GM19438 (cell line): ENCODE measurements around the gene EXOSC7.
"Not testable (repeated sequence)": the region's sequence is repeated elsewhere in the genome, so short reads cannot be mapped to it uniquely, and the experiment has no call there.

Experiments used
- ATAC-seq: cut with Tn5 transposase; IDR thresholded peaks from one replicate; pipeline ENCODE4 v1.9.1; 2021; ENCODE audit warnings: low read depth; ENCODE audit not compliant: unreplicated experiment

Gene EXOSC7

GRCh38 chr3:44961888-44962287 is 14.2 kb upstream of the EXOSC7 start:
- ATAC-seq: no peak

- ATAC-seq: no peak
These were observed 13.2 kb upstream of the EXOSC7 start for GRCh38 chr3:44962621-44963393.

- no peak for ATAC-seq
These were observed 12.3 kb upstream of the EXOSC7 start for GRCh38 chr3:44963571-44964325.

GRCh38 chr3:44965165-44965564 is 10.9 kb upstream of the EXOSC7 start:
- no peak for ATAC-seq

- no peak for ATAC-seq
These were observed 9.2 kb upstream of the EXOSC7 start for GRCh38 chr3:44966795-44967278.

GRCh38 chr3:44968447-44968858 is 7.6 kb upstream of the EXOSC7 start:
- ATAC-seq: no peak

- ATAC-seq: no peak
These were observed 6.8 kb upstream of the EXOSC7 start for GRCh38 chr3:44969154-44969827.

- no peak for ATAC-seq
These were observed 6.2 kb upstream of the EXOSC7 start for GRCh38 chr3:44969828-44970179.

GRCh38 chr3:44970926-44971490 is 5.0 kb upstream of the EXOSC7 start:
- no peak for ATAC-seq

- no peak for ATAC-seq
These were observed 1.6 kb upstream of the EXOSC7 start for GRCh38 chr3:44974416-44974815.

GRCh38 chr3:44981220-44981619 is 5.2 kb downstream of the EXOSC7 start:
- ATAC-seq: no peak

GRCh38 chr3:44981751-44982150 is 5.7 kb downstream of the EXOSC7 start:
- no peak for ATAC-seq

GRCh38 chr3:44982817-44983216 is 6.8 kb downstream of the EXOSC7 start:
- no peak for ATAC-seq

- no peak for ATAC-seq
These were observed 7.5 kb downstream of the EXOSC7 start for GRCh38 chr3:44983484-44983941.

- ATAC-seq: no peak
These were observed 8.3 kb downstream of the EXOSC7 start for GRCh38 chr3:44984335-44984734.

- ATAC-seq: not testable (repeated sequence)
These were observed 10.3 kb downstream of the EXOSC7 start for GRCh38 chr3:44986330-44986729.

GRCh38 chr3:44987332-44987731 is 11.3 kb downstream of the EXOSC7 start:
- ATAC-seq: no peak

- ATAC-seq: no peak
These were observed 12.0 kb downstream of the EXOSC7 start for GRCh38 chr3:44988073-44988472.

GRCh38 chr3:44989141-44989540 is 13.1 kb downstream of the EXOSC7 start:
- ATAC-seq: no peak

- no peak for ATAC-seq
These were observed 13.8 kb downstream of the EXOSC7 start for GRCh38 chr3:44989636-44990373.
